Breast epithelium (tissue), 3 donors: ENCODE measurements around the gene DDR2.
"Not testable (repeated sequence)": the region's sequence is repeated elsewhere in the genome, so short reads cannot be mapped to it uniquely, and the experiment has no call there.

Experiments used
- CTCF ChIP-seq, 3 donors: fragments of 450-650 bp; IDR thresholded peaks; one replicate each; pipeline ENCODE4 v1.5.1; 2016 to 2017; ENCODE audit warnings: antibody characterized with exemption in 3 of 3, mild to moderate bottlenecking in 3 of 3, moderate library complexity in 3 of 3
- POLR2AphosphoS5 ChIP-seq, 3 donors: sonication (generic); formaldehyde crosslinking; IDR thresholded peaks; one replicate each; pipeline ENCODE4 v1.6.1; 2017; ENCODE audit warnings: antibody characterized with exemption in 3 of 3

- not testable (repeated sequence) for TF ChIP-seq CTCF, POLR2AphosphoS5 (IDR thresholded peaks at IDR 0.05)
Observed at GRCh38 chr1:162790985-162791357, 158.7 kb downstream of the DDR2 start.
